WTC11 (cell line): ENCODE results near the gene PFDN1.

Experiments
- AFF4 ChIP-seq: sonication (generic); formaldehyde crosslinking; IDR thresholded peaks from 2 replicates; pipeline ENCODE4 v1.8.1; 2023; ENCODE audit warnings: mild to moderate bottlenecking, missing genetic modification reagents, borderline replicate concordance
- CTCF ChIP-seq: fragments of 200-600 bp; IDR thresholded peaks from 2 replicates; pipeline ENCODE4 v1.8.0; 2022; ENCODE audit warnings: antibody characterized with exemption
- E2F4 ChIP-seq: sonication (generic); formaldehyde crosslinking; IDR thresholded peaks from 2 replicates; pipeline ENCODE4 v1.8.1; 2022; ENCODE audit warnings: low read depth, mild to moderate bottlenecking, moderate library complexity, missing genetic modification reagents, borderline replicate concordance

GRCh38 chr5:140224658-140225057 lies 78.2 kb downstream of the PFDN1 start:
- TF ChIP-seq E2F4 (no peak), CTCF (no peak), AFF4 (CRISPR knock-in tag) (no peak)
